Ectodermal cell (in vitro differentiated cells): Measurements from ENCODE around the gene FCHSD2.

Source experiments
- H3K27ac ChIP-seq: 2 replicates; pipeline ENCODE4 v1.7.0; 2013; ENCODE audit warnings: mild to moderate bottlenecking, low read depth, low read length; ENCODE audit not compliant: insufficient read depth, poor library complexity, severe bottlenecking
- H3K27me3 ChIP-seq: 2 replicates; pipeline ENCODE4 v1.7.0; 2013; ENCODE audit warnings: mild to moderate bottlenecking, low read length; ENCODE audit not compliant: insufficient read depth, control insufficient read depth, poor library complexity, severe bottlenecking
- H3K36me3 ChIP-seq: one replicate; pipeline ENCODE4 v1.7.0; 2013; ENCODE audit warnings: low read length; ENCODE audit not compliant: control insufficient read depth, insufficient read depth
- H3K4me1 ChIP-seq: one replicate; pipeline ENCODE4 v1.7.0; 2013; ENCODE audit warnings: low read length; ENCODE audit not compliant: control insufficient read depth, insufficient read depth
- H3K4me3 ChIP-seq: 2 replicates; pipeline ENCODE4 v1.7.0; 2013; ENCODE audit warnings: low read depth, low read length, control low read depth; ENCODE audit not compliant: insufficient read depth
- H3K9me3 ChIP-seq: 2 replicates; pipeline ENCODE4 v1.7.0; 2013; ENCODE audit warnings: mild to moderate bottlenecking, low read length, moderate library complexity; ENCODE audit not compliant: control insufficient read depth
- WGBS, 2 experiments: methylation state at CpG; one replicate each; pipeline ENCODE4 v1.1.7; 2013; ENCODE audit warnings: missing lambda C conversion rate in 2 of 2; 5-methylcytosine and 5-hydroxymethylcytosine counted together

The FCHSD2 gene

GRCh38 chr11:73160005-73160760, 18.1 kb upstream of the FCHSD2 start:
- WGBS, 2 experiments, result 84 to 87% methylated on average over 10 of the region's 10 CpGs
- no peak overlapping the region for H3K27ac ChIP-seq
- H3K4me1 ChIP-seq, result no peaks in the 10 kb centered on the region
- H3K9me3 ChIP-seq, result no peaks in the 10 kb centered on the region
- no peaks in the 10 kb centered on the region for H3K36me3 ChIP-seq
- H3K4me3 ChIP-seq, result no peak overlapping the region
- no peaks in the 10 kb centered on the region for H3K27me3 ChIP-seq

- H3K4me3 ChIP-seq, result no peak overlapping the region
- H3K9me3 ChIP-seq, result no peaks in the 10 kb centered on the region
- H3K4me1 ChIP-seq, result no peaks in the 10 kb centered on the region
- 86 to 94% methylated on average over 2 to 3 of the region's 3 CpGs for WGBS, 2 experiments
- H3K36me3 ChIP-seq, result no peaks in the 10 kb centered on the region
- no peaks in the 10 kb centered on the region for H3K27me3 ChIP-seq
- H3K27ac ChIP-seq, result no peak overlapping the region
These were observed 17.2 kb upstream of the FCHSD2 start for GRCh38 chr11:73159297-73159696.

- H3K36me3 ChIP-seq, result no peaks in the 10 kb centered on the region
- no peak overlapping the region for H3K27ac ChIP-seq
- no peaks in the 10 kb centered on the region for H3K9me3 ChIP-seq
- H3K4me3 ChIP-seq, result no peak overlapping the region
- 87 to 92% methylated on average over 8 of the region's 8 CpGs for WGBS, 2 experiments
- no peaks in the 10 kb centered on the region for H3K27me3 ChIP-seq
- no peaks in the 10 kb centered on the region for H3K4me1 ChIP-seq
These were observed 16.4 kb upstream of the FCHSD2 start for GRCh38 chr11:73158356-73159051.

GRCh38 chr11:73157101-73158010, 15.2 kb upstream of the FCHSD2 start:
- WGBS, 2 experiments, result 92 to 94% methylated on average over 9 of the region's 9 CpGs

GRCh38 chr11:73156686-73157085, 14.6 kb upstream of the FCHSD2 start:
- Histone ChIP-seq H3K27ac (no peak overlapping the region), H3K4me1 (no peaks in the 10 kb centered on the region), H3K27me3 (no peaks in the 10 kb centered on the region), H3K4me3 (no peak overlapping the region), H3K9me3 (no peaks in the 10 kb centered on the region), H3K36me3 (no peaks in the 10 kb centered on the region)
- 95 to 100% methylated on average over 2 of the region's 2 CpGs for WGBS, 2 experiments

More at GRCh38 chr11:73157101-73158010, 15.2 kb upstream of the FCHSD2 start:
- Histone ChIP-seq H3K4me1 (no peaks in the 10 kb centered on the region), H3K9me3 (no peaks in the 10 kb centered on the region), H3K36me3 (no peaks in the 10 kb centered on the region), H3K4me3 (no peak overlapping the region), H3K27me3 (no peaks in the 10 kb centered on the region), H3K27ac (no peak overlapping the region)

GRCh38 chr11:73156114-73156513, 14.0 kb upstream of the FCHSD2 start:
- H3K4me3 ChIP-seq, result no peak overlapping the region
- H3K27ac ChIP-seq, result no peak overlapping the region
- no peaks in the 10 kb centered on the region for H3K9me3 ChIP-seq
- H3K4me1 ChIP-seq, result no peaks in the 10 kb centered on the region
- H3K27me3 ChIP-seq, result no peaks in the 10 kb centered on the region
- no peaks in the 10 kb centered on the region for H3K36me3 ChIP-seq
- 64 to 85% methylated on average over 1 of the region's 1 CpG for WGBS, 2 experiments

- Histone ChIP-seq H3K4me3 (no peak overlapping the region), H3K9me3 (no peaks in the 10 kb centered on the region), H3K4me1 (no peaks in the 10 kb centered on the region), H3K27me3 (no peaks in the 10 kb centered on the region), H3K36me3 (no peaks in the 10 kb centered on the region), H3K27ac (no peak overlapping the region)
- 92 to 94% methylated on average over 4 of the region's 4 CpGs for WGBS, 2 experiments
These were observed 13.0 kb upstream of the FCHSD2 start for GRCh38 chr11:73155102-73155501.

- Histone ChIP-seq H3K27me3 (no peaks in the 10 kb centered on the region), H3K4me3 (no peak overlapping the region), H3K4me1 (no peaks in the 10 kb centered on the region), H3K36me3 (no peaks in the 10 kb centered on the region), H3K27ac (no peak overlapping the region), H3K9me3 (no peaks in the 10 kb centered on the region)
- 86 to 93% methylated on average over 3 of the region's 3 CpGs for WGBS, 2 experiments
These were observed 12.1 kb upstream of the FCHSD2 start for GRCh38 chr11:73154178-73154577.

GRCh38 chr11:73152861-73153483, 10.9 kb upstream of the FCHSD2 start:
- Histone ChIP-seq H3K4me3 (no peak overlapping the region), H3K9me3 (no peaks in the 10 kb centered on the region), H3K27ac (no peak overlapping the region), H3K27me3 (no peaks in the 10 kb centered on the region), H3K4me1 (no peaks in the 10 kb centered on the region), H3K36me3 (no peaks in the 10 kb centered on the region)
- WGBS, 2 experiments, result 78 to 80% methylated on average over 6 of the region's 6 CpGs
